Liver (tissue), 9 donors: ENCODE data around the gene CD40. TPM values are rescaled to one million over a fixed set of nuclear protein-coding genes. Genes with fewer than 3 reads are reported as not detected.

Experiments
- DNase-seq: peaks from one replicate; pipeline ENCODE4 v3.0.0-alpha.2; 2017; ENCODE audit warnings: low spot score
- H3K27ac ChIP-seq, 2 donors: one replicate each; pipeline ENCODE4 v1.7.0; 2013; ENCODE audit warnings: inconsistent platforms in 2 of 2, low read length in 2 of 2, control low read depth in 1 of 2, low read depth in 1 of 2, mild to moderate bottlenecking in 1 of 2
- H3K27me3 ChIP-seq, 4 donors: one replicate each; pipeline versions ENCODE4 v1.6.1 to v1.7.0; 2013; ENCODE audit warnings: low read length in 3 of 4, inconsistent platforms in 1 of 4, mild to moderate bottlenecking in 1 of 4, moderate library complexity in 1 of 4; ENCODE audit not compliant: control insufficient read depth in 4 of 4, insufficient read depth in 4 of 4
- H3K36me3 ChIP-seq, 4 donors: one replicate each; pipeline versions ENCODE4 v1.6.1 to v1.7.0; 2013; ENCODE audit warnings: low read length in 3 of 4, mild to moderate bottlenecking in 3 of 4, low read depth in 1 of 4, moderate library complexity in 1 of 4; ENCODE audit not compliant: control insufficient read depth in 4 of 4, insufficient read depth in 3 of 4
- H3K4me1 ChIP-seq, 4 donors: one replicate each; pipeline versions ENCODE4 v1.6.1 to v1.7.0; 2013; ENCODE audit warnings: low read length in 3 of 4, mild to moderate bottlenecking in 3 of 4, moderate library complexity in 1 of 4; ENCODE audit not compliant: control insufficient read depth in 4 of 4, insufficient read depth in 4 of 4
- H3K4me3 ChIP-seq, 3 donors: one replicate each; pipeline versions ENCODE4 v1.6.1 to v1.7.0; 2013; ENCODE audit warnings: low read length in 3 of 3, control low read depth in 1 of 3, low read depth in 1 of 3, mild to moderate bottlenecking in 1 of 3
- H3K9ac ChIP-seq, 2 donors: one replicate each; pipeline ENCODE4 v1.7.0; 2013; ENCODE audit warnings: low read length in 2 of 2, mild to moderate bottlenecking in 2 of 2, moderate library complexity in 2 of 2, control low read depth in 1 of 2, low read depth in 1 of 2
- H3K9me3 ChIP-seq, 4 donors: one replicate each; pipeline versions ENCODE4 v1.6.1 to v1.7.0; 2013; ENCODE audit warnings: low read length in 3 of 4; ENCODE audit not compliant: control insufficient read depth in 4 of 4
- EGR1 ChIP-seq, 2 donors: IDR thresholded peaks; 2 replicates each; pipeline ENCODE4 v1.6.1; 2016 to 2018; ENCODE audit warnings: antibody characterized with exemption in 2 of 2, low read depth in 2 of 2
- FOXA1 ChIP-seq: IDR thresholded peaks from 2 replicates; pipeline ENCODE4 v1.6.1; 2016; ENCODE audit warnings: antibody characterized with exemption
- FOXA2 ChIP-seq: IDR thresholded peaks from 2 replicates; pipeline ENCODE4 v1.6.1; 2016; ENCODE audit warnings: antibody characterized with exemption
- GABPA ChIP-seq, 2 donors: IDR thresholded peaks in 1 of 2; conservative IDR thresholded peaks in 1 of 2; 2 replicates each; pipeline ENCODE4 v1.6.1; 2016; ENCODE audit warnings: antibody characterized with exemption in 2 of 2, mild to moderate bottlenecking in 1 of 2, moderate library complexity in 1 of 2
- HNF4A ChIP-seq, 2 donors: conservative IDR thresholded peaks; 2 replicates each; pipeline ENCODE4 v1.6.1; 2016; ENCODE audit warnings: antibody characterized with exemption in 2 of 2, mild to moderate bottlenecking in 2 of 2
- HNF4G ChIP-seq: IDR thresholded peaks from 2 replicates; pipeline ENCODE4 v1.6.1; 2016; ENCODE audit warnings: antibody characterized with exemption
- JUND ChIP-seq, 2 donors: IDR thresholded peaks; 2 replicates each; pipeline ENCODE4 v1.6.1; 2016; ENCODE audit warnings: antibody characterized with exemption in 2 of 2
- NR2F2 ChIP-seq: IDR thresholded peaks from 2 replicates; pipeline ENCODE4 v1.6.1; 2016; ENCODE audit warnings: antibody characterized with exemption
- RAD21 ChIP-seq, 2 donors: IDR thresholded peaks; 2 replicates each; pipeline ENCODE4 v1.6.1; 2016; ENCODE audit warnings: antibody characterized with exemption in 2 of 2, mild to moderate bottlenecking in 2 of 2
- SP1 ChIP-seq: IDR thresholded peaks from 2 replicates; pipeline ENCODE4 v1.6.1; 2018; ENCODE audit warnings: antibody characterized with exemption, mild to moderate bottlenecking
- TAF1 ChIP-seq: conservative IDR thresholded peaks from 2 replicates; pipeline ENCODE4 v1.6.1; 2016; ENCODE audit warnings: antibody characterized with exemption, mild to moderate bottlenecking
- YY1 ChIP-seq: IDR thresholded peaks from 2 replicates; pipeline ENCODE4 v1.6.1; 2016; ENCODE audit warnings: antibody characterized with exemption, mild to moderate bottlenecking
- ZBTB33 ChIP-seq: IDR thresholded peaks from 2 replicates; pipeline ENCODE4 v1.6.1; 2016; ENCODE audit warnings: antibody characterized with exemption
- WGBS: extraction: QIAGEN DNeasy Blood & Tissue Kit; methylation state at CpG from one replicate; pipeline ENCODE4 v1.1.7; 2013; 5-methylcytosine and 5-hydroxymethylcytosine counted together
- polyA plus RNA-seq, 2 donors: library from polyadenylated mRNA; stranded (reverse) in 1 of 2; unstranded in 1 of 2; fragments of 200-250 nt in 1 of 2; fragments of >200 nt in 1 of 2; fragmentation: Nextera tagmentation in 1 of 2; extraction: Ambion mirVana in 1 of 2; gene quantifications; one replicate each; pipeline versions ENCODE4 v1.2.1 to v1.2.3, GENCODE V29; 2013 to 2015
- total RNA-seq, 2 donors: library from RNA; depleted of rRNA; stranded (reverse); fragments of >200 nt; gene quantifications; one replicate each; pipeline ENCODE4 v1.2.3, GENCODE V29; 2014
- TF ChIP-seq, protein P1 (sequence below): IDR thresholded peaks from 2 replicates; pipeline ENCODE4 v1.6.1; 2016; ENCODE audit warnings: antibody characterized with exemption
- TF ChIP-seq, protein P2 (sequence below): IDR thresholded peaks from 2 replicates; pipeline ENCODE4 v1.6.1; 2016; ENCODE audit warnings: antibody characterized with exemption
- donor health status: healthy.
- donor health status: healthy.
- donor health status: healthy.
- donor health status: healthy.
- donor health status: healthy.

Gene CD40
- total and polyA plus RNA-seq, 4 donors, result 2.2 to 9.4 (median 6.0) TPM

GRCh38 chr20:46148313-46149208 lies 30.4 kb downstream of the CD40 start:
- H3K36me3 ChIP-seq, result no peaks in the 10 kb centered on the region
- no peaks in the 10 kb centered on the region for H3K27me3 ChIP-seq
- H3K9ac ChIP-seq, result no peak overlapping the region
- no peaks in the 10 kb centered on the region for H3K9me3 ChIP-seq
- no peak for DNase-seq
- WGBS, result 72% methylated on average over 14 of the region's 14 CpGs
- H3K4me1 ChIP-seq, result no peaks in the 10 kb centered on the region
- TF ChIP-seq TAF1, result no peak
- no peak for TF ChIP-seq EGR1 (IDR thresholded peaks at IDR 0.05; ENCODE audit: low read depth in 2 of 2)
- no peak for TF ChIP-seq NR2F2
- no peak for TF ChIP-seq GABPA (IDR thresholded peaks at IDR 0.05 in 1 of 2, conservative IDR thresholded peaks at IDR 0.05 in 1 of 2)
- no peak for TF ChIP-seq RAD21 (IDR thresholded peaks at IDR 0.05)
- TF ChIP-seq ZBTB33, result no peak
- TF ChIP-seq FOXA2, result no peak
- no peak for TF ChIP-seq YY1
- TF ChIP-seq, protein P1, sequence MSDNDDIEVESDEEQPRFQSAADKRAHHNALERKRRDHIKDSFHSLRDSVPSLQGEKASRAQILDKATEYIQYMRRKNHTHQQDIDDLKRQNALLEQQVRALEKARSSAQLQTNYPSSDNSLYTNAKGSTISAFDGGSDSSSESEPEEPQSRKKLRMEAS, result no peak
- no peak overlapping the region for H3K4me3 ChIP-seq
- H3K27ac ChIP-seq, result no peak overlapping the region

DNA sequence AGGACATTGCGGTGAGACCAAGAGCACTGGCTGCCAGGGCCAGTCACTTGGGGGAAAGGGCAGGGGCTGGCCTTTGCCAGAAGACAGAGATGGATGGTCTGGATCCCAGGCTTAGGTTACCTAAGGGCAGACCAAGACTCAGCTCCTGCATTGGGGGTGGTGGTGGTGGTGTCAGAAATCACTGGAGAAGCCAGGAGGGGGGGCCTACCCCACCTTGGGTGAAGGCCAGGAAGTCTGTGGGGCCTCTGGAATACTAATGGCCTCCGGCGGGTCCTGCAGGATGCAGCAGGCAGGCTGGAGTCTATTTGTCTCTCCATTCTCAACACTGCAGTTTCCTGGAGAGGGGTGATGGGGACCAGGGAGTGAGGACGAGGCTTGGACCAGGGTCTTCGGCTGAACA lies 32.8 kb downstream of the CD40 start:
- H3K27ac ChIP-seq, result no peak overlapping the region
- H3K27me3 ChIP-seq, result peaks cover 0 to 3% (median 0%) of the 10 kb centered on the region in 4 donors
- DNase-seq, result no peak
- no peak overlapping the region for H3K9ac ChIP-seq
- H3K36me3 ChIP-seq, result no peaks in the 10 kb centered on the region
- no peak overlapping the region for H3K4me3 ChIP-seq
- no peaks in the 10 kb centered on the region for H3K9me3 ChIP-seq
- 61% methylated on average over 5 of the region's 5 CpGs for WGBS
- no peak for TF ChIP-seq EGR1 (IDR thresholded peaks at IDR 0.05; ENCODE audit: low read depth in 2 of 2)
- no peak for TF ChIP-seq YY1
- TF ChIP-seq JUND (IDR thresholded peaks at IDR 0.05), result no peak
- no peak for TF ChIP-seq SP1
- TF ChIP-seq HNF4G, result no peak
- TF ChIP-seq ZBTB33, result no peak
- TF ChIP-seq RAD21 (IDR thresholded peaks at IDR 0.05), result no peak
- TF ChIP-seq, protein P2, sequence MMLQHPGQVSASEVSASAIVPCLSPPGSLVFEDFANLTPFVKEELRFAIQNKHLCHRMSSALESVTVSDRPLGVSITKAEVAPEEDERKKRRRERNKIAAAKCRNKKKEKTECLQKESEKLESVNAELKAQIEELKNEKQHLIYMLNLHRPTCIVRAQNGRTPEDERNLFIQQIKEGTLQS, result no peak
- TF ChIP-seq HNF4A (conservative IDR thresholded peaks at IDR 0.05), result no peak
- TF ChIP-seq TAF1, result no peak
- TF ChIP-seq GABPA (IDR thresholded peaks at IDR 0.05 in 1 of 2, conservative IDR thresholded peaks at IDR 0.05 in 1 of 2), result no peak
- no peak for TF ChIP-seq FOXA1
- no peak for TF ChIP-seq FOXA2
- no peaks in the 10 kb centered on the region for H3K4me1 ChIP-seq
